ENCODE data around the gene ZBTB7C. TPM values are rescaled to one million over a fixed set of nuclear protein-coding genes. Genes with fewer than 3 reads are reported as not detected.

Gene ZBTB7C
- total RNA-seq, 1 experiment from 2014 or later, result 0.33 TPM

DNA sequence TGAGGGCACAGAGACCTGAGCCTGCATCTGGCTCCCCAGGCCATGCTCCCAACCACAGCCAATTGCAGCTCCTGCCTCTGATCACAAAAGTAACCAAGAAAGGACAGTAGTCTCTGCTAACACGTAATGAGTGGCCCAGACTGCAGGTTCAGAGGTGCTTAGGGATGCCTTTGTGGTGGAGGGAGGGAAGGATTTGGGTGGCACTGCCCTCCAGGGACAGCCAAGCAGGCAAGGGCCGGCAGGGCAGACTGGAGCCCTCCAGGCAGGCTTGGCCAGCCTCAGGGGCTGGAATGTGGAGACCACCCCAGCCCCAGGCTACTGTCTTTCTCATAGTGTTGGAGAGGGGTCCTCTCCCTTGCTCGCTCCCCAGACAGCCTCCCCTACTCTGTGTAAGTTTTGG is 364.2 kb downstream of the ZBTB7C start:
- Mint-ChIP-seq H3K36me3 (ENCODE audit: insufficient read depth in 1 of 3, low read depth in 3 of 3) (peaks cover 0 to 3% (median 0%) of the 10 kb centered on the region in 3 experiments; a peak in 1 of 7 replicates), H3K27ac (no peak overlapping the region), H3K4me1 (no peaks in the 10 kb centered on the region; a peak in 1 of 4 replicates), H3K9me3 (peaks cover 0 to 9% of the 10 kb centered on the region in 2 experiments; a peak in 3 of 5 replicates), H3K27me3 (ENCODE audit: low read depth) (peaks cover 20% of the 10 kb centered on the region), H3K4me3 (no peak overlapping the region)
- no peak for TF ChIP-seq CTCF (conservative IDR thresholded peaks at IDR 0.05)
- Histone ChIP-seq H4K20me1 (ENCODE audit: control insufficient read depth, insufficient read depth, insufficient read length) (no peaks in the 10 kb centered on the region), H3K9me3 (ENCODE audit: control insufficient read depth, low read depth, low read length) (no peaks in the 10 kb centered on the region), H3K4ac (ENCODE audit: low read depth, low read length) (no peak overlapping the region), H4K8ac (replicated peaks; ENCODE audit: insufficient read length, low read depth, low read length) (no peak overlapping the region), H3K18ac (ENCODE audit: insufficient read length, low read depth, low read length) (no peak overlapping the region), H3K79me1 (ENCODE audit: insufficient read depth, low read depth, low read length, poor library complexity, severe bottlenecking) (no peaks in the 10 kb centered on the region), H2AK5ac (ENCODE audit: insufficient read length, low read length) (no peak overlapping the region), H2BK12ac (ENCODE audit: insufficient read length, low read depth, low read length) (no peak overlapping the region), H4K91ac (ENCODE audit: insufficient read length, low read depth, low read length) (no peak overlapping the region), H3K4me2 (ENCODE audit: insufficient read depth, insufficient read length, low read length) (no peak overlapping the region), H3K9ac (ENCODE audit: extremely low read depth, insufficient read length, low read length) (no peak overlapping the region), H2BK120ac (ENCODE audit: low read depth, low read length, poor library complexity, severe bottlenecking) (no peak overlapping the region), H3K23me2 (ENCODE audit: insufficient read length, low read depth, low read length, poor library complexity, severe bottlenecking) (no peaks in the 10 kb centered on the region), H3K27me3 (ENCODE audit: insufficient read depth, low read length) (no peaks in the 10 kb centered on the region), H3T11ph (ENCODE audit: low read length) (no peak overlapping the region), H3K27ac (ENCODE audit: insufficient read length, low read depth, low read length) (no peak overlapping the region), H3K14ac (ENCODE audit: insufficient read depth, low read length) (no peak overlapping the region), H3K23ac (ENCODE audit: insufficient read length, low read depth, low read length) (no peak overlapping the region), H3K4me1 (ENCODE audit: insufficient read depth, low read length) (no peaks in the 10 kb centered on the region), H2BK5ac (ENCODE audit: insufficient read length, low read length) (no peak overlapping the region), H2BK15ac (ENCODE audit: low read depth, low read length) (no peak overlapping the region), H3K56ac (ENCODE audit: insufficient read length, low read depth, low read length) (no peak overlapping the region), H2AFZ (ENCODE audit: low read length) (no peak overlapping the region), H4K5ac (ENCODE audit: insufficient read length, low read depth, low read length) (no peak overlapping the region), H2BK20ac (ENCODE audit: low read depth, low read length, poor library complexity, severe bottlenecking) (no peak overlapping the region), H3K79me2 (ENCODE audit: insufficient read depth, low read length) (no peaks in the 10 kb centered on the region)
- DNase-seq, result no peak
- no CpG with 5 or more reads among the region's 3 CpGs for WGBS (ENCODE audit: extremely low coverage, insufficient read length, low lambda C conversion rate)

All from H9 (cell line).